ENCODE measurements around the gene HTR1D. TPM values are rescaled to one million over a fixed set of nuclear protein-coding genes. Genes with fewer than 3 reads are reported as not detected.
A peak's percentile ranks its signal among the peaks of the same experiment; 100 is the strongest.

Gene HTR1D
- total and polyA plus RNA-seq, 4 donors = 0.05 TPM; not detected in 3

- TF ChIP-seq REST (IDR thresholded peaks at IDR 0.05) = no peak
Measured at GRCh38 chr1:23168445-23169194, 48.7 kb downstream of the HTR1D start, which contains the start of gene LUZP1 (continued).

- peaks cover 0 to 8% (median 6%) of the 10 kb centered on the region in 4 donors for H3K4me1 ChIP-seq (ENCODE audit: control insufficient read depth in 4 of 4, insufficient read depth in 4 of 4, low read length in 3 of 4)
- TF ChIP-seq REST (IDR thresholded peaks at IDR 0.05) (no peak), TAF1 (conservative IDR thresholded peaks at IDR 0.05) (no peak), NR2F2 (IDR thresholded peaks at IDR 0.05) (no peak), MAX (IDR thresholded peaks at IDR 0.05) (no peak), FOXA1 (IDR thresholded peaks at IDR 0.05) (no peak), CTCF (IDR thresholded peaks at IDR 0.05; ENCODE audit: low read depth, low read length, missing input control) (no peak), GABPA (IDR thresholded peaks at IDR 0.05 in 1 of 2, conservative IDR thresholded peaks at IDR 0.05 in 1 of 2) (no peak), ATF3 (IDR thresholded peaks at IDR 0.05) (no peak), YY1 (IDR thresholded peaks at IDR 0.05) (no peak), FOXA2 (IDR thresholded peaks at IDR 0.05) (no peak), SP1 (IDR thresholded peaks at IDR 0.05) (no peak), ZBTB33 (IDR thresholded peaks at IDR 0.05) (no peak), HNF4G (IDR thresholded peaks at IDR 0.05) (no peak), RXRA (IDR thresholded peaks at IDR 0.05) (no peak), EGR1 (IDR thresholded peaks at IDR 0.05; ENCODE audit: low read depth in 2 of 2) (no peak), JUND (IDR thresholded peaks at IDR 0.05) (no peak), HNF4A (conservative IDR thresholded peaks at IDR 0.05) (no peak), RAD21 (IDR thresholded peaks at IDR 0.05) (no peak)
- H3K27ac ChIP-seq (ENCODE audit: low read depth in 1 of 2, low read length in 2 of 2) = peak overlapping the region; percentile 82 to 88
- no peaks in the 10 kb centered on the region for H3K9me3 ChIP-seq (ENCODE audit: control insufficient read depth in 4 of 4, low read length in 3 of 4)
- H3K27me3 ChIP-seq (ENCODE audit: control insufficient read depth in 4 of 4, insufficient read depth in 4 of 4, low read length in 3 of 4) = no peaks in the 10 kb centered on the region
- peak overlapping the region; percentile 87 to 96 (median 88) for H3K4me3 ChIP-seq (ENCODE audit: low read depth in 1 of 3, low read length in 3 of 3)
- WGBS = under 1% methylated on average over 49 of the region's 49 CpGs
- DNase-seq (ENCODE audit: low spot score) = no peak
- H3K9ac ChIP-seq (ENCODE audit: low read depth in 1 of 2, low read length in 2 of 2) = peak overlapping the region; percentile 62 to 65
- no peaks in the 10 kb centered on the region for H3K36me3 ChIP-seq (ENCODE audit: control insufficient read depth in 4 of 4, insufficient read depth in 3 of 4, low read depth in 1 of 4, low read length in 3 of 4)
Measured at GRCh38 chr1:23168079-23168444, 49.2 kb downstream of the HTR1D start.
